Anterior cingulate cortex (tissue), 58 donors: ENCODE data around the gene CADPS2.

Source experiments
- DNase-seq, 58 donors: peaks; one replicate each; lab custom pipeline; 2025; lab: John Stamatoyannopoulos, UW

The CADPS2 gene

GRCh38 chr7:122470859-122471258 lies 415.4 kb downstream of the CADPS2 start:
- DNase-seq, result no peak

- no peak for DNase-seq
These were observed 417.3 kb downstream of the CADPS2 start for GRCh38 chr7:122468945-122469344.

- DNase-seq, result no peak
These were observed 418.4 kb downstream of the CADPS2 start for GRCh38 chr7:122467661-122468449.

- no peak for DNase-seq
These were observed 421.0 kb downstream of the CADPS2 start for GRCh38 chr7:122465296-122465695.

- DNase-seq, result no peak
These were observed 422.6 kb downstream of the CADPS2 start for GRCh38 chr7:122463631-122464030.

- no peak for DNase-seq
These were observed 425.3 kb downstream of the CADPS2 start for GRCh38 chr7:122460936-122461335.

- DNase-seq, result no peak
These were observed 428.3 kb downstream of the CADPS2 start for GRCh38 chr7:122457969-122458368.

- no peak for DNase-seq
These were observed 428.9 kb downstream of the CADPS2 start for GRCh38 chr7:122457325-122457724.

- no peak for DNase-seq
These were observed 431.3 kb downstream of the CADPS2 start for GRCh38 chr7:122454776-122455507.

GRCh38 chr7:122453432-122453831 lies 432.8 kb downstream of the CADPS2 start:
- DNase-seq, result no peak

GRCh38 chr7:122448893-122449589 lies 437.2 kb downstream of the CADPS2 start:
- DNase-seq, result no peak

GRCh38 chr7:122442929-122443328 lies 443.3 kb downstream of the CADPS2 start:
- no peak for DNase-seq

- DNase-seq, result no peak
These were observed 447.8 kb downstream of the CADPS2 start for GRCh38 chr7:122438492-122438891.

GRCh38 chr7:122438006-122438405 lies 448.3 kb downstream of the CADPS2 start:
- DNase-seq, result peak in 3 of 58 donors; percentile 1 to 25 (median 21)

- no peak for DNase-seq
These were observed 452.5 kb downstream of the CADPS2 start for GRCh38 chr7:122433765-122434164.

- no peak for DNase-seq
These were observed 455.6 kb downstream of the CADPS2 start for GRCh38 chr7:122430710-122431109.

- no peak for DNase-seq
These were observed 456.3 kb downstream of the CADPS2 start for GRCh38 chr7:122429926-122430325.

GRCh38 chr7:122425731-122426130 lies 460.5 kb downstream of the CADPS2 start:
- DNase-seq, result no peak

GRCh38 chr7:122423591-122423990 lies 462.7 kb downstream of the CADPS2 start:
- no peak for DNase-seq

GRCh38 chr7:122416336-122416735 lies 469.9 kb downstream of the CADPS2 start:
- no peak for DNase-seq

- no peak for DNase-seq
These were observed 470.8 kb downstream of the CADPS2 start for GRCh38 chr7:122415510-122415909.
